ENCODE results near the gene DDX4.

Gene DDX4

DNA sequence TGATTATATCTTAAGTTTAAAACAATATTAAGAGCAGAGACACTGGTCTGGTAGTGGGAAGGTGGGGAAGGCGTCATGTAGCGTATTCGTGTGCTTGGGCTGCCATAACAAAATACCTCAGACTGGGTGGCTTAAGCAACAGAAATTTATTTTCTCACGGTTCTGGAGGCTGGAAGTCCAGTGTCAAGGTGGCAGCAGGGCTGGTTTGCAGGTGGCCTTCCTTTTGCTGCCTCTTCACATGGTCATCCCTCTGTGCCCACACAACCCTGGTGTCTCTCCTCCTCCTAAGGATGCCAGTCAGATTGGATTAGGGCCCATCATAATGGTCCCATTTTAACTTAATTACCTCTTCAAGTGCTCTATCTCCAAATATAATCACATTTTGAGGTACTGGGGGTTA is 122.8 kb downstream of the DDX4 start:
- ATAC-seq = no peak
- H3K9me3 Mint-ChIP-seq = no peaks in the 10 kb centered on the region
- no peaks in the 10 kb centered on the region for H3K36me3 Mint-ChIP-seq
- H3K4me1 Mint-ChIP-seq = no peaks in the 10 kb centered on the region
- H3K27ac Mint-ChIP-seq = no peak overlapping the region
- peaks cover 12% of the 10 kb centered on the region for H3K27me3 Mint-ChIP-seq
- no peak overlapping the region for H3K4me3 Mint-ChIP-seq

GRCh38 chr5:55864606-55865541 is 127.0 kb downstream of the DDX4 start:
- Mint-ChIP-seq H3K4me3 (no peak overlapping the region), H3K36me3 (no peaks in the 10 kb centered on the region), H3K9me3 (peaks cover 2% of the 10 kb centered on the region), H3K27ac (no peak overlapping the region), H3K4me1 (no peaks in the 10 kb centered on the region), H3K27me3 (no peaks in the 10 kb centered on the region)
- ATAC-seq = no peak

DNA sequence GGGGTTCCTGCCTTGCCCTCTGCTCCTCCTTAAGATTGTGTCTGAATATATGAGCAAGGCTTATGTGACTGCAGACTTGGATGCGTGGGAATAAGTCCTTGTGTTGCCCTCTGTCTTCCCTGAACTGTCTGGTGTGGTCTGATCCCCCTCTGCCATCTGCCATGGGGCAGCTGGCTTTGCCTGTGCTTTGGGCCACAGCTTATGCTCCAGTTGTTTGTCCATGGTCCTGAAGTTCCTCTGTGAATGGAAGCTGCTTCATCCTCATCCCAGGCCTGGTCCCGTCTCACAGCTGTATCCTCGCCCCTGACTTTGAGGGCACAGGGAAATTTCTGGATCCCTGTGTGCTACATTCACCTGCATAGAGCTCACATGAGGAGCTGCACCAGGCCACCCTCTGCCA is 128.0 kb downstream of the DDX4 start:
- Mint-ChIP-seq H3K36me3 (no peaks in the 10 kb centered on the region), H3K9me3 (peaks cover 2% of the 10 kb centered on the region), H3K4me3 (no peak overlapping the region), H3K27me3 (no peaks in the 10 kb centered on the region), H3K27ac (no peak overlapping the region), H3K4me1 (no peaks in the 10 kb centered on the region)
- ATAC-seq = no peak

GRCh38 chr5:55866485-55866884 is 128.6 kb downstream of the DDX4 start:
- no peaks in the 10 kb centered on the region for H3K27me3 Mint-ChIP-seq
- peaks cover 2% of the 10 kb centered on the region for H3K9me3 Mint-ChIP-seq
- no peak overlapping the region for H3K4me3 Mint-ChIP-seq
- no peak overlapping the region for H3K27ac Mint-ChIP-seq
- no peak for ATAC-seq
- H3K36me3 Mint-ChIP-seq = no peaks in the 10 kb centered on the region
- no peaks in the 10 kb centered on the region for H3K4me1 Mint-ChIP-seq

All from stimulated activated memory B cell treated with anti-CD40 and anti-IgM and Interleukin-4, amounts not matched to agents 10 μg/mL and 1 μg/mL and 100 μg/mL, for 72 hours (primary cell).